Osteoblast (primary cell): ENCODE results near the gene FXYD4. TPM values are rescaled to one million over a fixed set of nuclear protein-coding genes. Genes with fewer than 3 reads are reported as not detected.

Source experiments
- DNase-seq: peaks from one replicate; pipeline ENCODE4 v3.0.0; 2011; ENCODE audit warnings: low spot score, mixed read lengths; ENCODE audit not compliant: insufficient read length; ENCODE audit errors: missing footprints
- H2AFZ ChIP-seq: 2 replicates; pipeline ENCODE4 v1.6.0; 2011; ENCODE audit warnings: mild to moderate bottlenecking, low read length
- H3K27ac ChIP-seq: 2 replicates; pipeline ENCODE4 v1.5.1; 2011; ENCODE audit warnings: mild to moderate bottlenecking, low read depth, low read length, moderate library complexity
- H3K27me3 ChIP-seq: 2 replicates; pipeline ENCODE4 v1.6.0; 2012; ENCODE audit warnings: mild to moderate bottlenecking, control low read depth, inconsistent platforms, low read length, moderate library complexity; ENCODE audit not compliant: insufficient read depth
- H3K36me3 ChIP-seq: 2 replicates; pipeline ENCODE4 v1.5.1; 2011; ENCODE audit warnings: mild to moderate bottlenecking, low read length, control low read depth, moderate library complexity; ENCODE audit not compliant: insufficient read depth
- H3K4me1 ChIP-seq: 2 replicates; pipeline ENCODE4 v1.5.1; 2011; ENCODE audit warnings: mild to moderate bottlenecking, low read length, control low read depth, moderate library complexity; ENCODE audit not compliant: insufficient read depth
- H3K4me2 ChIP-seq: 2 replicates; pipeline ENCODE4 v1.6.0; 2011; ENCODE audit warnings: mild to moderate bottlenecking, low read length; ENCODE audit not compliant: insufficient read depth
- H3K4me3 ChIP-seq: fragments of 200-600 bp; sonication (generic); 3 replicates; pipeline ENCODE4 v1.5.1; 2012; ENCODE audit warnings: mild to moderate bottlenecking, low read length, inconsistent platforms; ENCODE audit not compliant: insufficient read depth
- H3K79me2 ChIP-seq: 2 replicates; pipeline ENCODE4 v1.6.0; 2012; ENCODE audit warnings: mild to moderate bottlenecking, low read length, control low read depth, inconsistent platforms; ENCODE audit not compliant: insufficient read depth
- H3K9me3 ChIP-seq: 2 replicates; pipeline ENCODE4 v1.5.1; 2011; ENCODE audit warnings: low read depth, low read length, control low read depth
- H4K20me1 ChIP-seq: 2 replicates; pipeline ENCODE4 v1.6.0; 2012; ENCODE audit warnings: mild to moderate bottlenecking, low read length, control low read depth; ENCODE audit not compliant: insufficient read depth
- CTCF ChIP-seq: IDR thresholded peaks from 2 replicates; pipeline ENCODE4 v1.5.1; 2011; ENCODE audit warnings: mild to moderate bottlenecking, low read depth, low read length, moderate library complexity; ENCODE audit errors: extremely low read depth
- total RNA-seq: library from RNA; depleted of rRNA; stranded (reverse); fragments of >200 nt; gene quantifications from 2 replicates; pipeline ENCODE4 v1.2.3, GENCODE V29; 2012

Gene FXYD4
- total RNA-seq, 1 donor, result not detected

- no peak overlapping the region for H2AFZ ChIP-seq
- peak overlapping the region; percentile 98 for H3K27ac ChIP-seq
Measured at GRCh38 chr10:43408331-43408709, 36.9 kb downstream of the FXYD4 start.

GRCh38 chr10:43408710-43409384 lies 37.4 kb downstream of the FXYD4 start, which contains the start of gene HNRNPF:
Gene HNRNPF, minus strand, starts transcription at chr10:43409186. Its CDS starts 21,302 bp downstream, at chr10:43387884.
- Histone ChIP-seq H4K20me1 (peaks cover 32% of the 10 kb centered on the region), H3K36me3 (no peaks in the 10 kb centered on the region), H2AFZ (peak within 1 kb of the TSS; percentile 90), H3K27ac (peak within 1 kb of the TSS; percentile 98), H3K27me3 (no peaks in the 10 kb centered on the region), H3K9me3 (no peaks in the 10 kb centered on the region), H3K4me3 (peak within 1 kb of the TSS; percentile 91), H3K79me2 (peaks cover 45% of the 10 kb centered on the region), H3K4me2 (peak within 1 kb of the TSS; percentile 87), H3K4me1 (peaks cover 21% of the 10 kb centered on the region)
- DNase-seq, result peak; percentile 99
- no peak for TF ChIP-seq CTCF

More at GRCh38 chr10:43408331-43408709, 36.9 kb downstream of the FXYD4 start:
- peaks cover 21% of the 10 kb centered on the region for H3K4me1 ChIP-seq
- H3K9me3 ChIP-seq, result no peaks in the 10 kb centered on the region
- H3K4me2 ChIP-seq, result peak overlapping the region; percentile 83
- no peaks in the 10 kb centered on the region for H3K36me3 ChIP-seq
- no peaks in the 10 kb centered on the region for H3K27me3 ChIP-seq
- H4K20me1 ChIP-seq, result peaks cover 37% of the 10 kb centered on the region
- peak overlapping the region; percentile 91 for H3K4me3 ChIP-seq
- peaks cover 50% of the 10 kb centered on the region for H3K79me2 ChIP-seq
- DNase-seq, result no peak
- TF ChIP-seq CTCF, result no peak

GRCh38 chr10:43409385-43410109 lies 38.1 kb downstream of the FXYD4 start:
- Histone ChIP-seq H3K27ac (peak overlapping the region; percentile 98), H4K20me1 (peaks cover 25% of the 10 kb centered on the region), H2AFZ (peak overlapping the region; percentile 90), H3K36me3 (no peaks in the 10 kb centered on the region), H3K4me3 (peak overlapping the region; percentile 91), H3K4me2 (peak overlapping the region; percentile 87), H3K79me2 (peaks cover 38% of the 10 kb centered on the region), H3K27me3 (no peaks in the 10 kb centered on the region), H3K9me3 (no peaks in the 10 kb centered on the region), H3K4me1 (peaks cover 15% of the 10 kb centered on the region)
- no peak for TF ChIP-seq CTCF
- DNase-seq, result no peak

GRCh38 chr10:43410345-43410744 lies 38.9 kb downstream of the FXYD4 start:
- Histone ChIP-seq H2AFZ (no peak overlapping the region), H3K27ac (no peak overlapping the region)

More at GRCh38 chr10:43410345-43410744, 38.9 kb downstream of the FXYD4 start:
- DNase-seq, result peak; percentile 70
- Histone ChIP-seq H3K9me3 (no peaks in the 10 kb centered on the region), H3K27me3 (no peaks in the 10 kb centered on the region), H3K4me2 (peak overlapping the region; percentile 87), H3K4me1 (peaks cover 9% of the 10 kb centered on the region), H4K20me1 (peaks cover 19% of the 10 kb centered on the region), H3K4me3 (peak overlapping the region; percentile 91), H3K36me3 (no peaks in the 10 kb centered on the region), H3K79me2 (peaks cover 30% of the 10 kb centered on the region)
- no peak for TF ChIP-seq CTCF
